ENCODE measurements around the gene LEMD3.

GRCh38 chr12:65152596-65152995, 16.8 kb upstream of the LEMD3 start:
- TF ChIP-seq GATA2 (IDR thresholded peaks at IDR 0.05; ENCODE audit: low read depth, low read length) = no peak
- no peak for TF ChIP-seq GATA3 (IDR thresholded peaks at IDR 0.05; ENCODE audit: low read depth, low read length)
